ENCODE data around the gene HUS1B. TPM values are rescaled to one million over a fixed set of nuclear protein-coding genes. Genes with fewer than 3 reads are reported as not detected.

Gene HUS1B
- total and polyA plus RNA-seq, 2 of the 8 experiments (the other 6 are each of a cell fraction or from before 2014, with no cell fraction given): 0.48 to 1.1 TPM

DNA sequence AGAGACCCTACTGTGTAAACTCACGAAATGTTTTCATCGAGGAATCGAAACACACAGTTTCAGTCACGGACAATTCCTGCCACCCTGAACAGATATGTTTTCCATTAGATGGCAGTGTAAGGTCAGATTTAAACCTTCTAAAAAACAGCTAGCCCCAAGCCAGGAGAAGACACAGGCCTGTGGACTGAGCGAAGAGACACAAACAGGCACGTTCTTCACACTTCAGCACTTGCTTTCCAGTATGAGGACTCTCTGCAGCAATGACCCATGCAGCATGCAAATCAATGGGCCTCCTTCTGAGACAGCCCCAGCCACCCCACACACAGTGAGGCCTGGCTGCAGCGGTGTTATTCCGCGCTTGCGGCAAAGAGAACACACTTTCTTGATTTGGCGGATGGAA, 31.9 kb downstream of the HUS1B start:
- no peaks in the 10 kb centered on the region for H3K27me3 ChIP-seq (replicated peaks in 1 of 4; ENCODE audit: control insufficient read depth in 3 of 4, extremely low read depth in 1 of 4, insufficient read depth in 3 of 4, low read length in 3 of 4)
- H3K9me3 ChIP-seq (ENCODE audit: insufficient read depth in 2 of 2, low read depth in 1 of 2, low read length in 1 of 2): no peaks in the 10 kb centered on the region
- ChIA-PET POLR2A (ENCODE audit: partially characterized antibody) (interaction anchor here (0.6 kb wide), 1 partner anchor 9 kb away, joined by 5 read pairs; no protein-coding TSS in a partner anchor), CTCF (ENCODE audit: partially characterized antibody) (interaction anchor here (0.5 to 1.7 kb wide), 11 partner anchors 9 to 163 kb away, joined by 3 to 4 read pairs (median 3); no protein-coding TSS in a partner anchor)
- no peak overlapping the region for H4K8ac ChIP-seq (ENCODE audit: extremely low read depth, insufficient read depth, low read length)
- H3K14ac ChIP-seq (ENCODE audit: insufficient read length): no peak overlapping the region
- peaks cover 3 to 6% (median 4%) of the 10 kb centered on the region in 4 experiments; a peak in 6 of 7 replicates for H3K4me1 ChIP-seq (replicated peaks in 1 of 4; ENCODE audit: control insufficient read depth in 3 of 4, insufficient read depth in 4 of 4, low read length in 3 of 4)
- no peak for TF ChIP-seq KDM4A (IDR thresholded peaks at IDR 0.05; ENCODE audit: low read depth, low read length, severe bottlenecking)
- TF ChIP-seq, protein P1, sequence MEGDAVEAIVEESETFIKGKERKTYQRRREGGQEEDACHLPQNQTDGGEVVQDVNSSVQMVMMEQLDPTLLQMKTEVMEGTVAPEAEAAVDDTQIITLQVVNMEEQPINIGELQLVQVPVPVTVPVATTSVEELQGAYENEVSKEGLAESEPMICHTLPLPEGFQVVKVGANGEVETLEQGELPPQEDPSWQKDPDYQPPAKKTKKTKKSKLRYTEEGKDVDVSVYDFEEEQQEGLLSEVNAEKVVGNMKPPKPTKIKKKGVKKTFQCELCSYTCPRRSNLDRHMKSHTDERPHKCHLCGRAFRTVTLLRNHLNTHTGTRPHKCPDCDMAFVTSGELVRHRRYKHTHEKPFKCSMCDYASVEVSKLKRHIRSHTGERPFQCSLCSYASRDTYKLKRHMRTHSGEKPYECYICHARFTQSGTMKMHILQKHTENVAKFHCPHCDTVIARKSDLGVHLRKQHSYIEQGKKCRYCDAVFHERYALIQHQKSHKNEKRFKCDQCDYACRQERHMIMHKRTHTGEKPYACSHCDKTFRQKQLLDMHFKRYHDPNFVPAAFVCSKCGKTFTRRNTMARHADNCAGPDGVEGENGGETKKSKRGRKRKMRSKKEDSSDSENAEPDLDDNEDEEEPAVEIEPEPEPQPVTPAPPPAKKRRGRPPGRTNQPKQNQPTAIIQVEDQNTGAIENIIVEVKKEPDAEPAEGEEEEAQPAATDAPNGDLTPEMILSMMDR (IDR thresholded peaks at IDR 0.05; ENCODE audit: control extremely low read depth in 1 of 3, insufficient read depth in 1 of 3, low read depth in 1 of 3, low read length in 3 of 3): peak in 1 of 3 experiments; percentile 40; a peak in 1 of 4 replicates
- TF ChIP-seq RAD21 (IDR thresholded peaks at IDR 0.05 in 1 of 2, conservative IDR thresholded peaks at IDR 0.05 in 1 of 2; ENCODE audit: low read depth in 2 of 2, low read length in 2 of 2): peak; percentile 48 to 72; a peak in 3 of 4 replicates
- 0 out of 8 replicates have a peak, but pooled peaks cover 0 to 3% (median 0%) of the 10 kb centered on the region in 4 experiments for H3K36me3 ChIP-seq (ENCODE audit: control insufficient read depth in 2 of 4, insufficient read depth in 4 of 4, low read length in 3 of 4)
- no peak overlapping the region for H2AK5ac ChIP-seq (ENCODE audit: low read depth, low read length)
- no peak overlapping the region for H2BK15ac ChIP-seq (ENCODE audit: low read length)
- H4K91ac ChIP-seq (replicated peaks; ENCODE audit: insufficient read length, low read length): no peak overlapping the region
- no peak overlapping the region for H3K27ac ChIP-seq (ENCODE audit: low read depth, low read length)
- no peak overlapping the region for H2AFZ ChIP-seq (ENCODE audit: low read length)
- H4K20me1 ChIP-seq (replicated peaks in 1 of 2; ENCODE audit: control insufficient read depth in 1 of 2, insufficient read depth in 2 of 2, low read length in 2 of 2): peaks cover 0 to 3% of the 10 kb centered on the region in 2 experiments
- H2BK5ac ChIP-seq (ENCODE audit: low read depth, low read length): no peak overlapping the region
- DNase-seq (ENCODE audit: low read depth in 1 of 2, low spot score in 2 of 2) (no peak), FAIRE-seq (peak; percentile 36)
- 87% methylated on average over 11 of the region's 11 CpGs; no CpG with 5 or more reads in 1 of the 2 experiments for WGBS, 2 experiments (ENCODE audit: extremely low coverage in 1 of 2, insufficient coverage in 1 of 2, insufficient read length in 1 of 2, insufficient replicate concordance in 2 of 2, low coverage in 1 of 2, low lambda C conversion rate in 2 of 2, missing lambda C conversion rate in 1 of 2)
- H3K4me3 ChIP-seq (ENCODE audit: extremely low read depth in 1 of 4, insufficient read depth in 2 of 4, low read depth in 3 of 4, low read length in 4 of 4): no peak overlapping the region
- H2BK12ac ChIP-seq (ENCODE audit: low read depth, low read length): 0 out of 2 replicates have a peak overlapping the region, but pooled peaks have one; percentile 7
- H3K56ac ChIP-seq (replicated peaks; ENCODE audit: insufficient read length, low read depth, low read length): no peak overlapping the region
- 0 out of 7 replicates have a peak overlapping the region, but pooled peaks of 1 of the 4 experiments have one; percentile 25 for H3K9ac ChIP-seq (replicated peaks in 1 of 4; ENCODE audit: extremely low read depth in 1 of 4, low read depth in 3 of 4, low read length in 3 of 4)
- H3K79me2 ChIP-seq (ENCODE audit: control insufficient read depth in 1 of 2, insufficient read depth in 2 of 2, low read length in 2 of 2): 0 out of 4 replicates have a peak, but pooled peaks cover 0 to 5% of the 10 kb centered on the region in 2 experiments
- H3K23ac ChIP-seq (ENCODE audit: insufficient read length): no peak overlapping the region
- no peaks in the 10 kb centered on the region for H3K23me2 ChIP-seq (ENCODE audit: low read depth, low read length)
- H2BK120ac ChIP-seq (replicated peaks; ENCODE audit: low read depth, low read length): no peak overlapping the region
- no peak overlapping the region for H3K4me2 ChIP-seq (ENCODE audit: insufficient read depth in 1 of 2, low read depth in 2 of 2, low read length in 2 of 2)
- no peak overlapping the region for H4K5ac ChIP-seq (ENCODE audit: insufficient read length, low read depth, low read length)
- peak overlapping the region; percentile 64; the same call in 1 of the 2 replicates for H2BK20ac ChIP-seq (ENCODE audit: low read length)
- H3K18ac ChIP-seq (ENCODE audit: extremely low read depth, low read length): no peak overlapping the region
- H3K79me1 ChIP-seq (ENCODE audit: low read depth, low read length): peaks cover 12% of the 10 kb centered on the region
- H3K4ac ChIP-seq (replicated peaks; ENCODE audit: insufficient read length, low read depth, low read length): no peak overlapping the region
